CD14-positive monocyte (primary cell): Measurements from ENCODE around the gene MYOZ3. TPM values are rescaled to one million over a fixed set of nuclear protein-coding genes. Genes with fewer than 3 reads are reported as not detected.

ENCODE experiments used
- DNase-seq, 3 donors: peaks; one replicate each; pipeline ENCODE4 v3.0.0-alpha.2; 2011 to 2022
- H2AFZ ChIP-seq: 2 replicates; pipeline ENCODE4 v1.6.0; 2012; ENCODE audit warnings: mild to moderate bottlenecking, low read depth, low read length, inconsistent platforms; ENCODE audit not compliant: insufficient read depth, poor library complexity, severe bottlenecking
- H3K27ac ChIP-seq, 2 donors: 1 replicate in 1 of 2; 2 replicates in 1 of 2; pipeline ENCODE4 v1.5.1; 2012 to 2013; ENCODE audit warnings: low read length in 2 of 2, control low read depth in 1 of 2, inconsistent platforms in 1 of 2, low read depth in 1 of 2, mild to moderate bottlenecking in 1 of 2
- H3K27me3 ChIP-seq, 2 donors: one replicate each; pipeline versions ENCODE4 v1.6.0 to v1.6.1; 2011 to 2013; ENCODE audit warnings: low read length in 2 of 2; ENCODE audit not compliant: control insufficient read depth in 2 of 2, insufficient read depth in 2 of 2
- H3K36me3 ChIP-seq, 2 donors: replicated peaks in 1 of 2; 1 replicate in 1 of 2; 2 replicates in 1 of 2; pipeline versions ENCODE4 v1.5.1 to v1.6.1; 2012 to 2013; ENCODE audit warnings: low read length in 2 of 2, control low read depth in 1 of 2, inconsistent platforms in 1 of 2, mild to moderate bottlenecking in 1 of 2; ENCODE audit not compliant: insufficient read depth in 2 of 2, control insufficient read depth in 1 of 2
- H3K4me1 ChIP-seq, 2 donors: 1 replicate in 1 of 2; 2 replicates in 1 of 2; pipeline versions ENCODE4 v1.5.1 to v1.6.1; 2012 to 2013; ENCODE audit warnings: low read length in 2 of 2, control low read depth in 1 of 2, inconsistent platforms in 1 of 2, mild to moderate bottlenecking in 1 of 2, moderate library complexity in 1 of 2; ENCODE audit not compliant: insufficient read depth in 2 of 2, control insufficient read depth in 1 of 2
- H3K4me2 ChIP-seq: replicated peaks from 2 replicates; pipeline ENCODE3; 2012; ENCODE audit warnings: low read length, moderate library complexity, mild to moderate bottlenecking; ENCODE audit not compliant: poor library complexity, severe bottlenecking; ENCODE audit errors: extremely low read depth
- H3K4me3 ChIP-seq, 3 experiments: fragments of 200-600 bp in 1 of 3; sonication (generic) in 1 of 3; replicated peaks in 1 of 3; 1 replicate in 2 of 3; 2 replicates in 1 of 3; pipeline ENCODE4 v1.5.1; 2011 to 2013; ENCODE audit warnings: low read length in 3 of 3, mild to moderate bottlenecking in 3 of 3, control low read depth in 2 of 3, low read depth in 2 of 3, inconsistent platforms in 1 of 3, moderate library complexity in 1 of 3
- H3K79me2 ChIP-seq: 2 replicates; pipeline ENCODE4 v1.6.0; 2012; ENCODE audit warnings: mild to moderate bottlenecking, control low read depth, inconsistent platforms, low read length, moderate library complexity; ENCODE audit not compliant: insufficient read depth
- H3K9ac ChIP-seq: 2 replicates; pipeline ENCODE4 v1.6.0; 2017; ENCODE audit warnings: low read length, mild to moderate bottlenecking; ENCODE audit not compliant: insufficient read depth, poor library complexity, severe bottlenecking
- H3K9me3 ChIP-seq, 2 donors: replicated peaks in 1 of 2; 1 replicate in 1 of 2; 2 replicates in 1 of 2; pipeline versions ENCODE4 v1.5.1 to v1.6.1; 2012 to 2013; ENCODE audit warnings: low read length in 2 of 2, control low read depth in 1 of 2; ENCODE audit not compliant: control insufficient read depth in 1 of 2, insufficient read depth in 1 of 2
- H4K20me1 ChIP-seq: 2 replicates; pipeline ENCODE4 v1.6.0; 2012; ENCODE audit warnings: mild to moderate bottlenecking, low read length, control low read depth, moderate library complexity; ENCODE audit not compliant: insufficient read depth
- H3K27ac Mint-ChIP-seq, 7 donors: one replicate each; pipeline ENCODE4 v1.8.0; 2020; ENCODE audit warnings: mild to moderate bottlenecking in 7 of 7, mixed read lengths in 7 of 7, moderate library complexity in 6 of 7, inconsistent platforms in 2 of 7
- H3K27me3 Mint-ChIP-seq, 3 donors: one replicate each; pipeline ENCODE4 v1.8.0; 2021 to 2022; ENCODE audit warnings: low read depth in 3 of 3, mild to moderate bottlenecking in 3 of 3, mixed read lengths in 3 of 3, moderate library complexity in 3 of 3, inconsistent platforms in 1 of 3
- H3K36me3 Mint-ChIP-seq, 2 donors: one replicate each; pipeline ENCODE4 v1.8.0; 2020; ENCODE audit warnings: mixed read lengths in 2 of 2, inconsistent platforms in 1 of 2, mild to moderate bottlenecking in 1 of 2
- H3K4me1 Mint-ChIP-seq: one replicate; pipeline ENCODE4 v1.8.0; 2020; ENCODE audit warnings: mild to moderate bottlenecking, mixed read lengths
- H3K4me3 Mint-ChIP-seq, 2 donors: one replicate each; pipeline ENCODE4 v1.8.0; 2020; ENCODE audit warnings: mild to moderate bottlenecking in 2 of 2, mixed read lengths in 2 of 2, moderate library complexity in 1 of 2
- H3K9me3 Mint-ChIP-seq, 7 donors: one replicate each; pipeline ENCODE4 v1.8.0; 2020 to 2022; ENCODE audit warnings: mixed read lengths in 7 of 7, mild to moderate bottlenecking in 6 of 7, moderate library complexity in 6 of 7, inconsistent platforms in 2 of 7
- WGBS: methylation state at CpG from one replicate; pipeline ENCODE4 v1.1.5; 2013; ENCODE audit warnings: missing lambda C conversion rate; ENCODE audit not compliant: insufficient coverage; 5-methylcytosine and 5-hydroxymethylcytosine counted together
- intact Hi-C, 2 donors: fragments of 100-400 bp; cut with micrococcal nuclease; formaldehyde crosslinking; loops; one replicate each; pipeline versions ENCODE4 v1.15.0 to v1.15.1; 2023
- polyA plus RNA-seq, 3 donors: library from polyadenylated mRNA; depleted of rRNA in 1 of 3; unstranded in 2 of 3; stranded (reverse) in 1 of 3; fragments of 300-500 nt in 2 of 3; fragments of >200 nt in 1 of 3; fragmentation: Illumina TruSeq in 2 of 3; gene quantifications; 1 replicate in 2 of 3; 2 replicates in 1 of 3; pipeline ENCODE4 v1.2.3, GENCODE V29; 2012 to 2021
- TF ChIP-seq, protein P1 (sequence below): fragments of 200-600 bp; IDR thresholded peaks from one replicate; pipeline ENCODE4 v1.8.0; 2022; ENCODE audit warnings: antibody characterized with exemption, mild to moderate bottlenecking

MYOZ3 gene
- polyA plus RNA-seq, 3 donors: not detected

DNA sequence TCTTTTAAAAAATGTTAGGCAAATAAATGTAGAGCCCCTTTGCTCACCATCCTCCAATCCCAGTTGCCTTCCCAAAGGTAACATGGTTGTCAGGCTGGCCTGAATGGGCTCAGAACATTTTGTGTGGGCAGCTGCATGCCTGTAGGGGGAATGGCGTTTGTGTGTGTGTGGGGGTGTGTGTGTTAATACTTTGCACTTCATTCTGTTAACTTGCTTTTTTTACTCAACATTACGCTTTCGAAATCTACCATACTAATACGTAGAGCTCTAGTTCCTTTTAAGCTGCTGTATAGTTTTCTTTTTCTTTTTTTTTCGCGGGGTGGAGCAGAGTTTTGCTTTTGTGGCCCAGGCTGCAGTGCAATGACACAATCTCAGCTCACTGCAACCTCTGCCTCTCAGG lies 14.0 kb downstream of the MYOZ3 start:
- peaks cover 0 to 3% (median 0%) of the 10 kb centered on the region in 7 donors for H3K9me3 Mint-ChIP-seq
- no peak overlapping the region for H3K4me3 ChIP-seq
- H2AFZ ChIP-seq: no peak overlapping the region
- peaks cover 0 to 4% of the 10 kb centered on the region in 2 donors for H3K36me3 Mint-ChIP-seq
- peaks cover 44% of the 10 kb centered on the region for H3K4me1 Mint-ChIP-seq
- whole genome bisulfite sequencing: no CpG with 5 or more reads among the region's 6 CpGs
- H3K4me1 ChIP-seq: peaks cover 33 to 36% of the 10 kb centered on the region in 2 donors
- peaks cover 7 to 16% of the 10 kb centered on the region in 2 donors for H3K27me3 ChIP-seq
- peak overlapping the region in 1 of 2 donors; percentile 2 for H3K4me3 Mint-ChIP-seq
- H3K36me3 ChIP-seq: no peaks in the 10 kb centered on the region
- peak overlapping the region in 6 of 7 donors; percentile 16 to 83 (median 68) for H3K27ac Mint-ChIP-seq
- intact Hi-C loops: no loop called here
- no peak overlapping the region for H3K9ac ChIP-seq
- TF ChIP-seq, protein P1, sequence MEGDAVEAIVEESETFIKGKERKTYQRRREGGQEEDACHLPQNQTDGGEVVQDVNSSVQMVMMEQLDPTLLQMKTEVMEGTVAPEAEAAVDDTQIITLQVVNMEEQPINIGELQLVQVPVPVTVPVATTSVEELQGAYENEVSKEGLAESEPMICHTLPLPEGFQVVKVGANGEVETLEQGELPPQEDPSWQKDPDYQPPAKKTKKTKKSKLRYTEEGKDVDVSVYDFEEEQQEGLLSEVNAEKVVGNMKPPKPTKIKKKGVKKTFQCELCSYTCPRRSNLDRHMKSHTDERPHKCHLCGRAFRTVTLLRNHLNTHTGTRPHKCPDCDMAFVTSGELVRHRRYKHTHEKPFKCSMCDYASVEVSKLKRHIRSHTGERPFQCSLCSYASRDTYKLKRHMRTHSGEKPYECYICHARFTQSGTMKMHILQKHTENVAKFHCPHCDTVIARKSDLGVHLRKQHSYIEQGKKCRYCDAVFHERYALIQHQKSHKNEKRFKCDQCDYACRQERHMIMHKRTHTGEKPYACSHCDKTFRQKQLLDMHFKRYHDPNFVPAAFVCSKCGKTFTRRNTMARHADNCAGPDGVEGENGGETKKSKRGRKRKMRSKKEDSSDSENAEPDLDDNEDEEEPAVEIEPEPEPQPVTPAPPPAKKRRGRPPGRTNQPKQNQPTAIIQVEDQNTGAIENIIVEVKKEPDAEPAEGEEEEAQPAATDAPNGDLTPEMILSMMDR: no peak
- peaks cover 15 to 20% (median 18%) of the 10 kb centered on the region in 3 donors for H3K27me3 Mint-ChIP-seq
- H3K4me2 ChIP-seq: no peak overlapping the region
- no peaks in the 10 kb centered on the region for H3K9me3 ChIP-seq
- DNase-seq: no peak
- H3K27ac ChIP-seq: peak overlapping the region in 1 of 2 donors; percentile 7
- no peaks in the 10 kb centered on the region for H4K20me1 ChIP-seq
- H3K79me2 ChIP-seq: no peaks in the 10 kb centered on the region

DNA sequence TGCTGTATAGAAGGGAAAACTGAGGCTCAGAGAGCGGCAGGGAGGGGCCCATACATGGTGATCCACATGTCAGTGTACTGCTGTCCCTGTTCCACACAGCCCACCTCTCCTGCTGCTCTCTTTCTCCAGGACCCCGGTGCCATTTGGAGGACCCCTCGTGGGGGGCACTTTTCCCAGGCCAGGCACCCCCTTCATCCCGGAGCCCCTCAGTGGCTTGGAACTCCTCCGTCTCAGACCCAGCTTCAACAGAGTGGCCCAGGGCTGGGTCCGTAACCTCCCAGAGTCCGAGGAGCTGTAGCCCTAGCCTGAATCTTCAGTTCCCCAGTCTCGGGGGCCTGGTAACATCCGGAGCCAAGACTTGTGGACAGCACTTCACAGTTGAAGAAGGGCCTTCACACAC lies 15.5 kb downstream of the MYOZ3 start:
- no peaks in the 10 kb centered on the region for H3K79me2 ChIP-seq
- H3K36me3 ChIP-seq: no peaks in the 10 kb centered on the region
- H3K27ac ChIP-seq: no peak overlapping the region
- H3K27me3 Mint-ChIP-seq: peaks cover 2 to 6% (median 5%) of the 10 kb centered on the region in 3 donors
- no peak overlapping the region for H3K9ac ChIP-seq
- no peak for DNase-seq
- TF ChIP-seq, protein P1: no peak
- no peak overlapping the region for H3K4me2 ChIP-seq
- H3K27me3 ChIP-seq: peaks cover 0 to 4% of the 10 kb centered on the region in 2 donors
- H3K4me3 Mint-ChIP-seq: no peak overlapping the region
- peaks cover 39% of the 10 kb centered on the region for H3K4me1 Mint-ChIP-seq
- intact Hi-C loops: no loop called here
- WGBS: 94% methylated on average over 8 of the region's 9 CpGs
- H4K20me1 ChIP-seq: no peaks in the 10 kb centered on the region
- H3K36me3 Mint-ChIP-seq: peaks cover 4 to 5% of the 10 kb centered on the region in 2 donors
- H3K9me3 ChIP-seq: no peaks in the 10 kb centered on the region
- H2AFZ ChIP-seq: no peak overlapping the region
- H3K4me3 ChIP-seq: no peak overlapping the region
- no peak overlapping the region for H3K27ac Mint-ChIP-seq
- H3K9me3 Mint-ChIP-seq: peaks cover 0 to 1% (median 0%) of the 10 kb centered on the region in 7 donors
- H3K4me1 ChIP-seq: peaks cover 27 to 31% of the 10 kb centered on the region in 2 donors
